Loucy (cell line): Measurements from ENCODE around the gene TENM3.

Experiments used
- H2AFZ ChIP-seq: fragments of 200-600 bp; sonication (generic); 2 replicates; pipeline ENCODE4 v1.6.0; 2016; ENCODE audit warnings: antibody characterized with exemption, mild to moderate bottlenecking, low read length, moderate library complexity
- H3F3A ChIP-seq: fragments of 200-600 bp; 2 replicates; pipeline ENCODE4 v1.6.0; 2016; ENCODE audit warnings: antibody characterized with exemption, low read depth, mild to moderate bottlenecking
- H3K27me3 ChIP-seq: fragments of 200-600 bp; sonication (generic); 2 replicates; pipeline ENCODE4 v1.6.1; 2014; ENCODE audit warnings: low read length, mild to moderate bottlenecking; ENCODE audit not compliant: insufficient read depth, poor library complexity, severe bottlenecking
- H3K36me3 ChIP-seq: fragments of 200-600 bp; sonication (generic); 2 replicates; pipeline ENCODE4 v1.6.1; 2016; ENCODE audit warnings: low read length; ENCODE audit not compliant: insufficient read depth
- H3K4me1 ChIP-seq: fragments of 200-600 bp; sonication (generic); 2 replicates; pipeline ENCODE4 v1.5.1; 2014; ENCODE audit warnings: low read length, mild to moderate bottlenecking; ENCODE audit not compliant: insufficient read depth, poor library complexity, severe bottlenecking
- H3K4me2 ChIP-seq: fragments of 200-600 bp; sonication (generic); 2 replicates; pipeline ENCODE4 v1.6.0; 2014; ENCODE audit warnings: antibody characterized with exemption, low read length, low read depth, mild to moderate bottlenecking; ENCODE audit not compliant: poor library complexity, severe bottlenecking
- H3K4me3 ChIP-seq: fragments of 200-600 bp; sonication (generic); 2 replicates; pipeline ENCODE4 v1.5.1; 2014; ENCODE audit warnings: low read length, mild to moderate bottlenecking, mixed read lengths; ENCODE audit not compliant: poor library complexity, severe bottlenecking
- H3K79me2 ChIP-seq: fragments of 200-600 bp; sonication (generic); 2 replicates; pipeline ENCODE4 v1.6.1; 2014; ENCODE audit warnings: low read length; ENCODE audit not compliant: insufficient read depth
- H3K9ac ChIP-seq: fragments of 200-600 bp; sonication (generic); 2 replicates; pipeline ENCODE4 v1.6.0; 2014; ENCODE audit warnings: mild to moderate bottlenecking, low read depth, low read length, moderate library complexity; ENCODE audit not compliant: poor library complexity, severe bottlenecking
- H3K9me2 ChIP-seq: fragments of 200-600 bp; sonication (generic); replicated peaks from 2 replicates; pipeline ENCODE4 v1.6.1; 2016; ENCODE audit warnings: low read depth, low read length, mixed read lengths
- H3K9me3 ChIP-seq: fragments of 200-600 bp; sonication (generic); 2 replicates; pipeline ENCODE4 v1.6.1; 2014; ENCODE audit warnings: mild to moderate bottlenecking, antibody characterized with exemption, low read length, low read depth; ENCODE audit not compliant: insufficient read depth
- H4K20me1 ChIP-seq: fragments of 200-600 bp; sonication (generic); 2 replicates; pipeline ENCODE4 v1.6.0; 2014; ENCODE audit warnings: antibody characterized with exemption, low read length, mild to moderate bottlenecking; ENCODE audit not compliant: insufficient read depth, poor library complexity, severe bottlenecking
- CTCF ChIP-seq: fragments of 200-600 bp; sonication (generic); conservative IDR thresholded peaks from 2 replicates; pipeline ENCODE4 v1.5.1; 2014; ENCODE audit warnings: mild to moderate bottlenecking, antibody characterized with exemption, low read length
- EZH2phosphoT487 ChIP-seq: fragments of 200-600 bp; IDR thresholded peaks from 2 replicates; pipeline ENCODE4 v1.6.1; 2018; ENCODE audit warnings: antibody characterized with exemption, mild to moderate bottlenecking, moderate library complexity, borderline replicate concordance

Gene TENM3

GRCh38 chr4:182624281-182624680 lies 381.1 kb downstream of the TENM3 start:
- H3K4me3 ChIP-seq, result no peak overlapping the region
- no peaks in the 10 kb centered on the region for H3F3A ChIP-seq
- no peaks in the 10 kb centered on the region for H3K79me2 ChIP-seq
- no peaks in the 10 kb centered on the region for H3K9me3 ChIP-seq
- H3K4me1 ChIP-seq, result no peaks in the 10 kb centered on the region
- H3K9ac ChIP-seq, result no peak overlapping the region
- no peaks in the 10 kb centered on the region for H3K9me2 ChIP-seq
- H3K36me3 ChIP-seq, result no peaks in the 10 kb centered on the region
- no peaks in the 10 kb centered on the region for H3K27me3 ChIP-seq
- H4K20me1 ChIP-seq, result no peaks in the 10 kb centered on the region
- no peak overlapping the region for H3K4me2 ChIP-seq
- H2AFZ ChIP-seq, result no peak overlapping the region
- no peak for TF ChIP-seq EZH2phosphoT487
- no peak for TF ChIP-seq CTCF

- H3K79me2 ChIP-seq, result no peaks in the 10 kb centered on the region
- no peak for TF ChIP-seq CTCF
- no peak for TF ChIP-seq EZH2phosphoT487
- H4K20me1 ChIP-seq, result no peaks in the 10 kb centered on the region
- no peaks in the 10 kb centered on the region for H3K9me3 ChIP-seq
- no peak overlapping the region for H3K4me2 ChIP-seq
- H3K27me3 ChIP-seq, result no peaks in the 10 kb centered on the region
- no peak overlapping the region for H2AFZ ChIP-seq
- H3K4me3 ChIP-seq, result no peak overlapping the region
- H3F3A ChIP-seq, result no peaks in the 10 kb centered on the region
- no peak overlapping the region for H3K9ac ChIP-seq
- H3K4me1 ChIP-seq, result no peaks in the 10 kb centered on the region
- H3K36me3 ChIP-seq, result no peaks in the 10 kb centered on the region
- H3K9me2 ChIP-seq, result no peaks in the 10 kb centered on the region
Measured at GRCh38 chr4:182625193-182625592, 382.0 kb downstream of the TENM3 start.

GRCh38 chr4:182627996-182628395 lies 384.8 kb downstream of the TENM3 start:
- H3K27me3 ChIP-seq, result no peaks in the 10 kb centered on the region
- no peak overlapping the region for H3K4me2 ChIP-seq
- H3K9me2 ChIP-seq, result no peaks in the 10 kb centered on the region; the same call in 1 of the 2 replicates
- H3F3A ChIP-seq, result no peaks in the 10 kb centered on the region
- H2AFZ ChIP-seq, result no peak overlapping the region
- no peak for TF ChIP-seq CTCF
- no peak for TF ChIP-seq EZH2phosphoT487
- H4K20me1 ChIP-seq, result no peaks in the 10 kb centered on the region
- no peaks in the 10 kb centered on the region for H3K9me3 ChIP-seq
- H3K9ac ChIP-seq, result no peak overlapping the region
- H3K4me1 ChIP-seq, result no peaks in the 10 kb centered on the region
- H3K4me3 ChIP-seq, result no peak overlapping the region
- H3K79me2 ChIP-seq, result no peaks in the 10 kb centered on the region
- no peaks in the 10 kb centered on the region for H3K36me3 ChIP-seq
